ENCODE data around the gene CALN1.

CALN1 gene

DNA sequence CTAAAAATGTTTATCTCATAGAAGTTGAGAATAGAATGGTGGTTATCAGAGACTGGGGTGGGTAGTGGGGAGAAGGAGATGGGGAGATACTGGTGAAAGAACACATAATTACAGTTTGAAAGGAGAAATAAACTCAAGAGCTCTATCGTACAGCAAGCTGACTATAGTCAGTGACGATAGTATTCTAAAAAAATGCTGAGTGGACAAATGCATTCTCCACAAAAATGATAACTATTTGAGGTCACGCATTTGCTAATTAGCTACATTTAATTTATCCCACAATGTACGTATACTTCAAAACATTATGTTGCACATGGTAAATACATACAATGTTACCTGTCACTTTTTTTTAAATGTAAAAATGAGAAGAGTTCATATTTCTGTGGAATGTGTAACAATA, 507.7 kb downstream of the CALN1 start:
- in situ Hi-C loops (cut with HindIII; ENCODE audit: low pct_unique_long_range_greater_than_20kb, low sequenced_read_pairs): no loop called here
- TF ChIP-seq JUND (IDR thresholded peaks at IDR 0.05; ENCODE audit: low read depth): no peak

DNA sequence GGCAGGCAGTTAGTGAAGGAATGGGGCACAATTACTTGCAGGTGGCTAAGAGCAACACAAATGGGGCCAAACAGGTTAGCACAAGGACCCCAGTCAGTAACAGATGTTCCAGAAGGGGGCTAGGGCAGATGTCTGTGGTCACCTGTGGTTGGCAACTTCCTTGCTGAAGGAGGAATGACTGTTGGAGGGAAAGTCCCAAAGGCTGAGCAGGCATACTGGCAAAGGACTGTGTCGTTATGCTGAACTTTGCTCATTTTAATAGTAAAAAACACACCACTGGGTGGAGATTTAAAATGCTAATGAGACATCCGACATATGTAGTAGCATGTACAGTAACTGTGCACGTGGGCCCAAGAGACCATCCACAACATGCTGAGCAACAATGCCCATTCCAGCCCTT, 511.6 kb downstream of the CALN1 start:
- TF ChIP-seq JUND (IDR thresholded peaks at IDR 0.05; ENCODE audit: low read depth): no peak
- no peak for DNase-seq (ENCODE audit: low read depth in 1 of 2, low spot score in 1 of 2)
- in situ Hi-C loops (cut with HindIII; ENCODE audit: low pct_unique_long_range_greater_than_20kb, low sequenced_read_pairs): no loop called here

More for the DNA sequence above, 507.7 kb downstream of the CALN1 start:
- DNase-seq (ENCODE audit: low read depth in 1 of 2, low spot score in 1 of 2): no peak

DNA sequence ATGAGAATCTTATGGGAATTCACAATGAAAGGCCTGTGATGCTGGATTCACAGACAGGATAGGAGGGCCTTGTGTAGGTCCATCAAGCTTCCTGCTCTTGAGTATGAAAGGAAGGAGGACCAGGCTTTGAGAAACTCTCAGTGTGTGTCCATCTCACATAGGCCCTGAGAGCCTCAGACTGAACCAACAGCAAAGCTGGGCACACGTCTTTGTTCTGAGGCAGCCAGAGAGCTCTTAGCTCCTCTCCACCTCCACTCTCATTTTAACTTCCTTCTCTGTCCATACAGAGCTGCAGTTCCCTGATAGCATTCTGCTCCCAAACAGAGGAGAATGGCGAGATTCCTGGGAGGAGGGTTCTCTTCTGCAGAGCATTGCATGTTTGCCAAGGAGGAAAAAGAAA, 515.6 kb downstream of the CALN1 start:
- in situ Hi-C loops (cut with HindIII; ENCODE audit: low pct_unique_long_range_greater_than_20kb, low sequenced_read_pairs): no loop called here
- no peak for TF ChIP-seq JUND (IDR thresholded peaks at IDR 0.05; ENCODE audit: low read depth)
- DNase-seq (ENCODE audit: low read depth in 1 of 2, low spot score in 1 of 2): no peak

DNA sequence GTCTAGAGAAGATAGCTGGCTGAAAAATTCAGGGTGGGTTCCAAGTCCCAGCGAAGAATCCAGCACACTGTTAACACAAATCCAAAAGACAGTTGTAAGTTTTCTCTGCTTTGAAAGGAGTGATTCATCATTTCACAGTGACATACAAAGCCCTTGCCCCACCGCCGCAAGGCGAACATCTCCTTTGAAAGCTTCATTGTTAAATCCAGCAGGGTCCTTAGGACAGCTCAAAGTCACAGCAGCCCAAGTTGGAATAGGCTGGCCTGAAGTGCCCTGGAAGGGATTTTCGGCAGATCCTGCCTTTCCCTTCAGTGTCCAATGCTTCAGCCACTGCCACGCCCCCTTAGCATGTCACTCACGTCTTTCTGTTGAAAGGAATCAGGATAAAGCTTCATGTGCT, 526.1 kb downstream of the CALN1 start:
- DNase-seq (ENCODE audit: low read depth in 1 of 2, low spot score in 1 of 2): no peak
- TF ChIP-seq JUND (IDR thresholded peaks at IDR 0.05; ENCODE audit: low read depth): no peak
- in situ Hi-C loops (cut with HindIII; ENCODE audit: low pct_unique_long_range_greater_than_20kb, low sequenced_read_pairs): no loop called here

DNA sequence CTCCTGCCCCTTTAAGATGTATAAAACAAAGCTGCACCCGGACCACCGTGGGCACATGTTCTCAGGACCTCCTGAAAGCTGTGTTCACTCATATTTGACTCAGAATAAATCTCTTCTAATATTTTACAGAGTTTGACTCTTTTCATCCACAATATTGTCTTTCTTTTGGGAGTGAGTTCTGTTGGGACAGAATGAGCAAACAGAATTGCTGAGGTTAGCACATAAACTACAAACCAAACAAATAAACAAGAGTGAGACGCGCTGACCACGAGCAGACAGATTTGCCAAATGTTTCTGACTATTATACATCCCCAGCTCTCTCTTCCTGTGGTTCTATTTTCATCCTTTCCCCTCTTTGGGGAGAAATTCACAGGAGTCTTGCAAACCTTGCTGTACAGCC, 526.7 kb downstream of the CALN1 start:
- DNase-seq (ENCODE audit: low read depth in 1 of 2, low spot score in 1 of 2): no peak
- in situ Hi-C loops (cut with HindIII; ENCODE audit: low pct_unique_long_range_greater_than_20kb, low sequenced_read_pairs): no loop called here
- no peak for TF ChIP-seq JUND (IDR thresholded peaks at IDR 0.05; ENCODE audit: low read depth)

DNA sequence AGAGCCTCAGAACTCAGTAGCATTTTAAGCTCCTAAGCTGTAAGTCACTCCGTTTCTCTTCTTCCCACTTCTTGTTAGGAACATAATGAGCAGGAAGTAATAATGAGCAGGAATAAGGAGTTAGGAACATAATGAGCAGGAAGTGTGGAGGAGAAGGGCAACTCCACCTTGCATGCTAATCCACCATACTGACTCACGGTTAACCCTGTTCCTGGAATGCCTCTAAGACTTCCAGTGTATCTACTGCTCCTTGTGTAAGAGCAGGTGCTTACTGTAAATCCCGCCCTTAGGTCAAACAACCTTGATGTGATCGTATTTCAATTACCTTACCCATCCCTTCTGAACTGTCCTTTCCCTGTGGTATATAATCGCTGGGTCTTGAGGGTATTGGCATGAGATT, 528.7 kb downstream of the CALN1 start:
- DNase-seq (ENCODE audit: low read depth in 1 of 2, low spot score in 1 of 2): no peak
- in situ Hi-C loops (cut with HindIII; ENCODE audit: low pct_unique_long_range_greater_than_20kb, low sequenced_read_pairs): no loop called here
- TF ChIP-seq JUND (IDR thresholded peaks at IDR 0.05; ENCODE audit: low read depth): no peak

DNA sequence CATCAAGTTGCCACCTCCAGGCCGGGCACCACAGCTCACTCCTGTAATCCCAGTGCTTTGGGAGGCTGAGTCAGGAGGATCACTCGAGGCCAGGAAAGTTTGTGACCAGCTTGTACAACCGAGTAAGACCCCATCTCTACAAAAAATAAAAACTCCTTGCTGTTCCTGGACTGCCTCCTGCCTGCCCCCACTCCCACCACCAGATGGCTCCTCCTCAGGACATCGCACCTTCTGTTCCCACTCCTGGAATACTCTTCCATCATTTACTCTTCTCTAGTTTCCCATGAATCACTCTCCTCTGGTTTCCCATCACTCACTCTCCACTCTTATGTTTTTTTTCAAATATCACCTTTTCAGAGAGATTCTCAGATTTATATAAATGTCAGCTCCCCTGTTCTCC, 540.7 kb downstream of the CALN1 start:
- in situ Hi-C loops (cut with HindIII; ENCODE audit: low pct_unique_long_range_greater_than_20kb, low sequenced_read_pairs): no loop called here
- no peak for TF ChIP-seq JUND (IDR thresholded peaks at IDR 0.05; ENCODE audit: low read depth)
- DNase-seq (ENCODE audit: low read depth in 1 of 2, low spot score in 1 of 2): no peak

DNA sequence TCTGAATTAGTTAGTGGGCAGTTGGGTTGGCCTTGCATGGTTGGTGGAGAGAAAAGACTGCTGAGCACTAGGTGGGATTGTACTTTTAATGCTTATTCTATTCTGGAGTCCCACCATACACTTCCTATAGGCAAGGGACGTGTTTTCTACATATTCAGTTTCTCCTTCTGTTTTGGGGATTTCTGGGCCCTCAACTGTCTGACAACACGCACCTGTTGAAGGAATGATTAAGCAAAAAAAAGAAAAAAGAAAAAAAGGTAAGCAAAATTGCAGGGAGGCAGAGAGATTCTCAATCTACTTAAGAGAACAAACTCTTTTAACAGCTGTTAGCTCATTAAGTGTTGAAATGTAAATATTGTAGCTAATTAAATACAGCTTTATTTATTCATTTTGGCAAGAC, 541.3 kb downstream of the CALN1 start:
- DNase-seq (ENCODE audit: low read depth in 1 of 2, low spot score in 1 of 2): no peak
- in situ Hi-C loops (cut with HindIII; ENCODE audit: low pct_unique_long_range_greater_than_20kb, low sequenced_read_pairs): no loop called here
- TF ChIP-seq JUND (IDR thresholded peaks at IDR 0.05; ENCODE audit: low read depth): no peak

DNA sequence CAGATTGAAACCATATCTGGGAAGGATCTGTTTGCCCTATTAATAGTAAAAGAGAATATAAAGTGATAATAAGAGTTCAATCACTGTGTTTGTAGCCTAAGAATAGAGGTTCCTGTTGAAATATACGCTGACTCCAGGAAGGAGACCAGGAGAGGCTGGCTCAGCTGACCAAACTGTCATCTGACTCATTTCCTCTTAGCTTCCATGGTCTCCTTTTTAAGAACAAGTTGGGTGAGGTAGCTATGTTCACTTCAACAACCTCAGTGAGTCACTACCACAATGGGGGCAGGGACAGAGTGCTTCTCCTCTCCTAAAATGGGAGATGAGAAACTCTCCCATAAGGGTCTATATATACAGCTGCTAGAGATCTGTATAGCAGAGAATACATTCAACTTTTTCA, 543.3 kb downstream of the CALN1 start:
- no peak for TF ChIP-seq JUND (IDR thresholded peaks at IDR 0.05; ENCODE audit: low read depth)
- no peak for DNase-seq (ENCODE audit: low read depth in 1 of 2, low spot score in 1 of 2)
- in situ Hi-C loops (cut with HindIII; ENCODE audit: low pct_unique_long_range_greater_than_20kb, low sequenced_read_pairs): no loop called here

DNA sequence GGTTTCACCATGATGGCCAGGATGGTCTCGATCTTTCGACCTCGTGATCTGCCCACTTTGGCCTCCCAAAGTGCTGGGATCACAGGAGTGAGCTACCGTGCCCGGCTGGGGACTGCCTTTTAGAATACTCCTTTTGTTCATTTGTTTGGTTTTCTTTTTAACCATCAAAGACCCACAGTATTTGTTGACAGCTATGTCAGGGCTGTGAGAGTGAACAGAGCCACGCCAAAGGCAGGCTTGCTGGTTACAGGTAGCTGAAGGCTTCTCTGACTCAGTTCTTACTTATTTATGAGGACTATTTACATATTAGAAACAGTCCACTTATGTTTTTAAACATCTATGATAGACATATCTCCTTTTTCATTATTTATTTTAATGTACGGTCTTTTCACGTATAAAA, 544.5 kb downstream of the CALN1 start:
- DNase-seq (ENCODE audit: low read depth in 1 of 2, low spot score in 1 of 2): no peak
- no peak for TF ChIP-seq JUND (IDR thresholded peaks at IDR 0.05; ENCODE audit: low read depth)
- in situ Hi-C loops (cut with HindIII; ENCODE audit: low pct_unique_long_range_greater_than_20kb, low sequenced_read_pairs): no loop called here

DNA sequence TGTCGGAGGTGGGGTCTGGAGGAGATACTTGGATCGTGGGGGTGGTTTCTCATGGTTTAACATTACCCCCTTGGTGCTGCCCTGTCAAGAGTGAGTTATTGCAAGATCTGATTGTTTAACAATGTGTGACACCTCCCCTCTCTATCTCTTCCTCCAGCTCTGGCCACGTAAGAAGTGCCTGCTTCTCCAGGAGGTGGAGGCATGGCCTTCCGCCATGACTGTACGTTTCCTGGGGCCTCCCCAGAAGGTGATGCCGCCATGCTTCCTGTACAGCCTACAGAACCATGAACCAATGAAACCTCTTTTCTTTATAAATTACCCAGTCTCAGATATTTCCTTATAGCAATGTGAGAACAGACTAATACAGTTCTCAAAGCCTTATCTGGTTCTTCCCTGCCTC, 547.0 kb downstream of the CALN1 start:
- no peak for DNase-seq (ENCODE audit: low read depth in 1 of 2, low spot score in 1 of 2)
- in situ Hi-C loops (cut with HindIII; ENCODE audit: low pct_unique_long_range_greater_than_20kb, low sequenced_read_pairs): no loop called here
- no peak for TF ChIP-seq JUND (IDR thresholded peaks at IDR 0.05; ENCODE audit: low read depth)

DNA sequence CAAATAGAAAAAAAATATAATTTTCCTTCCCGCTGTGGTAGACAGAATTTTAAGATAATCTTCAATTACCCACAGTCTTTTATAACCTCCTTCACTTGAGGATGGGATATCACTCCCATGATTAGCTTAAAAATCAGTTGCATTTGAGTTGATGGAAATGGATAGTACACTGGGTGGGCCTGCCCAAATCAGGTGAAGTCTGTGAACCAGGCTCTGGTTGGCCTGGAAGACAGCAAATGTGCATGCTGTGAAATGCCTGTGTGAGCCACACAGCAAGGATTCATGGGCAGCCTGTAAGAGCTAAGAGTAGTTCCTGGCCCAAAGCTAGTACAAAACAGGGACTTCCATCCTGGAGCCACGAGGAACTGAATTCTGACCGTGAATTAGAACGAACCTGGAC, 548.0 kb downstream of the CALN1 start:
- in situ Hi-C loops (cut with HindIII; ENCODE audit: low pct_unique_long_range_greater_than_20kb, low sequenced_read_pairs): no loop called here

DNA sequence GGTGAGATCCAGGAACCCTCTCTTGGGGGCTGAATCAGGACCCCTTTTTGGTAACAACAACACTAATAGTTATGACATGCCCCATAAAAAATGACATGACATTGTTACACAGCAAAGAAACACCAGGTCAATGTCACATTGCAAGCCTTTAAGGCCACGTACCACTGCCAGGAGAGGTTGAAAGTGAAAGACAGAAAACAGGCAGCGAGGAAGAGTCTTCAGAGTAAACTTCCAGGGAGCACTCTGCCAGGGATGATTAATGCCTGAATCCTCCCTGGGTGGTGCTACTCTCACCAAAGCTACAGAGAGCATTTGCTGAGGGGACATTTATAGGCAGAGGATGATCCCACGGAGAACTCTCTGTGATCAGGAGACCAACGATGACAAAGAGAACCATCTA, 551.6 kb downstream of the CALN1 start:
- no peak for DNase-seq (ENCODE audit: low read depth in 1 of 2, low spot score in 1 of 2)
- in situ Hi-C loops (cut with HindIII; ENCODE audit: low pct_unique_long_range_greater_than_20kb, low sequenced_read_pairs): no loop called here
- TF ChIP-seq JUND (IDR thresholded peaks at IDR 0.05; ENCODE audit: low read depth): no peak

More for the DNA sequence above, 548.0 kb downstream of the CALN1 start:
- TF ChIP-seq JUND (IDR thresholded peaks at IDR 0.05; ENCODE audit: low read depth): no peak
- no peak for DNase-seq (ENCODE audit: low read depth in 1 of 2, low spot score in 1 of 2)

DNA sequence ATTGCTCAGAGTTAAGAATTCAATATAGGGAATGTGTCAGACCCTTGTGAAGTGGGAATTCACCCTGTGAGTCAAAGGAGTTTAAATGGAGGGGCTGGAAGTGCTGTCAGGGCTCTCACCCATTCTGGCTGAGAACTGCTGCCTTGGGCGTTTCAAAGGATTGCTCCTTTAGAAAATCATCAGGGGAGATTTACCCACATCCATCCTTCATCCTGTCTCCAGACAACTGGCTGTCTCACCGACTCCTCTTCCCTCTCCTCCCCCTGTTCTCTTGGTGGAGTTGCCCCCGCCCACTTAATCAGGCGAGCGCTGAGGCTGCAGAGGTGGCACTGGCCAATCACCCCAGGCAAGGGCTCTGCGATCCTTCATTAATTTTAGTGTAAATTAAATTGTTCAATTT, 554.8 kb downstream of the CALN1 start:
- in situ Hi-C loops (cut with HindIII; ENCODE audit: low pct_unique_long_range_greater_than_20kb, low sequenced_read_pairs): no loop called here

More for the DNA sequence above, 554.8 kb downstream of the CALN1 start:
- TF ChIP-seq JUND (IDR thresholded peaks at IDR 0.05; ENCODE audit: low read depth): no peak
- no peak for DNase-seq (ENCODE audit: low read depth in 1 of 2, low spot score in 1 of 2)

All from T47D (cell line).